ENCODE data around the gene SVOPL. TPM values are rescaled to one million over a fixed set of nuclear protein-coding genes. Genes with fewer than 3 reads are reported as not detected.
A peak's percentile ranks its signal among the peaks of the same experiment; 100 is the strongest.
"Not testable (repeated sequence)": the region's sequence is repeated elsewhere in the genome, so short reads cannot be mapped to it uniquely, and the experiment has no call there.

SVOPL gene
- polyA plus RNA-seq, 4 donors = 0.31 to 3.8 (median 2.6) TPM

DNA sequence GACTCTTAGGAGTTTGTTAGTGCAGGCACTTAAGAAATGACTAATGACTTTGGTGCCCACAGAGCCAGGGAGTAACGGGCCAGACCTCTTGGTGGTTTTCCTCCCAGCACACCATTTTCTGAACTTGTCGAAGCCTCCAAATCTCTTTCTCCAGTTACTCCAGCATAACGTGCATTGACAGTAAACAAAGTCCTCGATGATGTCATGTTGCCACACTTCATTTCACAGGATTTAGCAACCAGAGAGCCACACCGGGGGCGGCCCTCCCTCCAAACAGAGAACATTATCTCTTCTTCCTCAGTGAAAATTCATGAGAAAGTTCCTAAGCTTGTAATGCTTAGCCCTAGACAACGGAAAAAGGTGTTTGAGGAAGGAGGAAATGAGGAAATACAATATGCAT is 4.0 kb upstream of the SVOPL start:
- no peak for DNase-seq (ENCODE audit: low read depth in 4 of 4, low spot score in 3 of 4)

GRCh38 chr7:138701537-138701923 is 368 bp upstream of the SVOPL start:
- DNase-seq (ENCODE audit: low read depth in 4 of 4, low spot score in 3 of 4) = no peak

DNA sequence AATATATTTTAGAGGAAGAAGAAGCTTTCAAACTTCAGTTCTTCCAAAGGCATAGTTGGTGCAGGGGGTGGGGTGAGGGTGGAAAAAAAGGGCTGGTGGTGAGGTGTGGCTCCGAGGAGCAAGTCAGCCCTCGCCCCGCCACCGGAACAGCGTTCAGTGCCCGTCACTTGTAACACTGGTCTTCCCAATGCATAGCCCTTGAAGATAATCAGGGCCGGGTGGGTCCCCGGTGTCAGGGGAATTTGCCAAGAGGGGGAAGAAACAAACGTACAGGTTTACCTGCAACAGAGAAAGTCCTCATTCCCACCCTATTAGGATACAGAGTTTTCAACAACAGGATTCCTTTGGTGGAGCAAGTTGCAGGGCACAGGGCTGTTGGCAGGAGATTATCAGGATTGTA is 1.5 kb downstream of the SVOPL start:
- no peak for DNase-seq (ENCODE audit: low read depth in 4 of 4, low spot score in 3 of 4)

GRCh38 chr7:138698281-138698680 is 2.9 kb downstream of the SVOPL start:
- no peak for DNase-seq (ENCODE audit: low read depth in 4 of 4, low spot score in 3 of 4)

DNA sequence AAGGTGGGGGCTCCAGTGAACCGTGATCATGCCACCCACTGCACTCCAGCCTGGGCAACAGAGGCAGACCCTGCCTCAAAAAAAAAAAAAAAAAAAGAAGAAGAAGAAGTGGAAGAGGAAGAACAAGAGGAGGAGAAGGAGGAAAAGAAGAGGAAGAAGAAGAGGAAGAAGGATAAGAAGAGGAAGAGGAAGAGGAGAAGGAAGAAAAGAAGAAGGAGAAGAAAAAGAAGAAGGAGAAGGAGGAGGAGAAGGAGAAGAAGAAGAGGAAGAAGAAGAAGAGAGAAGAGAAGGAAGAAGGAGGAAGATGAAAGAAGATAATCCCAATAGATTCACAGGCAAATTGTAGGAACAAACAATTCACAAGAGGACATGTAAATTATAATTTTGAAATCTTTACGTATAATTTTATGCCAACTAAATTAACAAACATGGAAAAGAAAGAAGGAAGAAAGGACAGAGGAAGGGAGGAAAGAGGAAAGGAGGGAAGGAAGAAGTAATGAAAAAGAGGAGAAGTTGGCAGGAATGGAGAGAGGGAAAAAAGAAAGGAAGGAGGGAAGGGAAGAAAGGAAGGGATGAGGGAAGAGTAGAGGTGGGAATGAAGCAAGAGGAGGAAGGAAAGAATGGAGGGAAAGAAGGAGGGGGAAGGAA is 3.5 kb downstream of the SVOPL start:
- no peak for DNase-seq (ENCODE audit: low read depth in 4 of 4, low spot score in 3 of 4)

GRCh38 chr7:138695776-138696175 is 5.4 kb downstream of the SVOPL start:
- not testable (repeated sequence) for DNase-seq (ENCODE audit: low read depth in 4 of 4, low spot score in 3 of 4)

GRCh38 chr7:138695106-138695505 is 6.1 kb downstream of the SVOPL start:
- DNase-seq (ENCODE audit: low read depth in 4 of 4, low spot score in 3 of 4) = no peak

DNA sequence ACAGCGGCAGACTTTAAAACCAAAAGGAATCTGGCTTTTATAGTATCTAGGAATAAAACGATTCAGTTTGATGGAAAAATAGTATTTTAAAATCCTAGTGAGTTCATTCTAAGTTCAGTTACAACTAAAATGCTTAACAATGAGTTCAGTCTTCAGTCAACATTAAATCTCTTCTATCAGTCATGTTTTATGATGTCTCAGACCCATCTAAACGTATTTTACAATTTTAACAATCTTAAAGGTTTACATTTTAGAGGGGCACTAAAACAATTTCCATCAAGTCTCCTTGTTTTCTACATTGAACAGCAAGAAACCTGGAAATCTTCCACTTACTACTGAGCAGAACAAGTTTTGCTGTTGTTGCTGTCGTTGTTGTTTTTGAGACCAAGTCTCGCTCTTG is 10.0 kb downstream of the SVOPL start:
- DNase-seq (ENCODE audit: low read depth in 4 of 4, low spot score in 3 of 4) = peak in 2 of 4 donors; percentile 25 to 31

DNA sequence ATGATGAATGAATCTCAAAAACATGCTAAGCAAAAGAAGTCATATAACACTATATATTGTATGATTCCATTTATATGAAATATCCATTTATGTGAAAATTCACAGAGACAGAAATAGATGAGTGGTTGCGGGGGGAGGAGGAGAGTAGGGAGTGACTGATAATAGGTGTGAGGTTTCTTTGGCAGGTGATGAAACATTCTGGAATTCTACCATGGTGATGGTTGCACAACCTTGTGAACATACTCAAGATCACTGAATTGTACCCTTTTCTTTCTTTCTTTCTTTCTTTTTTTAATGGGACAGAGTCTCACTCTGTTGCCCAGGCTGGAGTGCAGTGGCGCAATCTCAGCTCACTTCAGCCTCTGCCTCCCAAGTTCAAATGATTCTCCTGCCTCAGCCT is 10.7 kb downstream of the SVOPL start:
- no peak for DNase-seq (ENCODE audit: low read depth in 4 of 4, low spot score in 3 of 4)

DNA sequence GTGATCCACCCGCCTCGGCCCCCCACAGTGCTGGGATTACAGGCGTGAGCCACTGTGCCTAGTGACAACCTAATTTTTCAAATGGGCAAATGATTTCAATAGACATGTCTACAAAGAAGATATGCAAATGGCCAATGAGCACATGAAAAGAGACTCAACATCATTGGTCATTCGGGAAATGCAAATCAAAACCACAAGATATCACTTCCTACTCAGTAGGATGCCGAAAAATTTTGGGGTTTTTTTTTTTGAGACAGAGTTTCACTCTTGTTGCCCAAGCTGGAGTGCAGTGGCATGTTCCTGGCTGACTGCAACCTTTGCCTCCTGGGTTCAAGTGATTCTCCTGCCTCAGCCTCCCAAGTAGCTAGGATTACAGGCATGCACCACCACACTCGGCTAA is 13.1 kb downstream of the SVOPL start:
- DNase-seq (ENCODE audit: low read depth in 4 of 4, low spot score in 3 of 4) = not testable (repeated sequence)

GRCh38 chr7:138684340-138684739 is 16.8 kb downstream of the SVOPL start:
- no peak for DNase-seq (ENCODE audit: low read depth in 4 of 4, low spot score in 3 of 4)

GRCh38 chr7:138679793-138680192 is 21.4 kb downstream of the SVOPL start:
- DNase-seq (ENCODE audit: low read depth in 4 of 4, low spot score in 3 of 4) = no peak

DNA sequence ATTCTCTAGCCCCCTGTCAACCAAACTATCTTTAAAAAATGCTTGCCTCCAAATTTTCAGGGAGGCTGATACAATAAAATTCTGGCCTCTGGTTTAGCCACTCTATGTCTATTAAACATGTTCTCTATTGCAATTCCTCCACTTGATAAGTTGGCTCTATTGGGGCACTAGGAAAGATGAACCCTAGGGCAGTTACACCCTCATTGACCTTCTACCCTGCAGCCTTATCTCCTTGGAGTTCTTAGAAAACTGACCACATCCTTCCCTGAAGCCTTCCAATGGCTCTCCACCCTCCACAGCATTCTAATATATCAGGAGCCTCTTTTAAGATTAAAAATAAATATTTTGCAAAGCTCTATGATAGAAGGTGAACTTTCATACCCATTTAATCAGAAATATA is 30.6 kb downstream of the SVOPL start:
- DNase-seq (ENCODE audit: low read depth in 4 of 4, low spot score in 3 of 4) = no peak

DNA sequence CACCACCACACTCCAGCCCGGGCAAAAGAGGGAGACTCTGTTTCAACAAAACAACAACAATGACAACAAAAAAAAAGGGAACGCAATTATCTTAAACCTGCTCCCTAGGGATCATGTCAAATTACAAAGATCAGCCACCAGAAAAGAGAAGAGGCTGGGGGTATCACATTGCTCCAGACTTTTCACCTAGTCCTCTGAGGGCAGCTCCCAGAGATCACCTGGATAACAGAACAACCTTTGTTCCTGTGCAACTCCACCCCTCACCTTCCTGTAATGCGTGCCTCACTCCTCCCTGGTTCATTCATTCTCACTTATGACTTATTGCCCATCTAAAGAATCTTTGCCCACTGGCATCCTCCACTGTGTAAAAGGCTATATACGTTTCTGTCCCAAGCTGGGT is 31.8 kb downstream of the SVOPL start:
- DNase-seq (ENCODE audit: low read depth in 4 of 4, low spot score in 3 of 4) = no peak

DNA sequence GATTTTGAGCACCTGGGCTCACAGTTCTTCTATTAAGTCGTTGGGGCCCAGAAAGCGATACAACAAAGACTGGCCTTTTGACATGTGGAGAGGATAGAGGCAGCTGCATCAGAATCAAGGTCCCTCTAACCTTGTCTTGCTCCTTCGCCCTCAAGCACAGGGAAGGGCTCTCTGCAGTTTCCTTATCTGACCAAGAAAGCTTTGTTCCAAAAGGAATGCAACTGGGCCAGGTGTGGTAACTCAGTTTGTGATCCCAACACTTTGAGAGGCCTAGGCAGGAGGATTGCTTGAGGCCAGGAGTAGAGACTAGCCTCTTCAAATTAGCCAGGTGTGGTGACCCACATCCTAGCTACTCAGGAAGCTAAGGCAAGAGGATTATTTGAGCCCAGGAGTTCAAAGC is 32.2 kb downstream of the SVOPL start:
- no peak for DNase-seq (ENCODE audit: low read depth in 4 of 4, low spot score in 3 of 4)

DNA sequence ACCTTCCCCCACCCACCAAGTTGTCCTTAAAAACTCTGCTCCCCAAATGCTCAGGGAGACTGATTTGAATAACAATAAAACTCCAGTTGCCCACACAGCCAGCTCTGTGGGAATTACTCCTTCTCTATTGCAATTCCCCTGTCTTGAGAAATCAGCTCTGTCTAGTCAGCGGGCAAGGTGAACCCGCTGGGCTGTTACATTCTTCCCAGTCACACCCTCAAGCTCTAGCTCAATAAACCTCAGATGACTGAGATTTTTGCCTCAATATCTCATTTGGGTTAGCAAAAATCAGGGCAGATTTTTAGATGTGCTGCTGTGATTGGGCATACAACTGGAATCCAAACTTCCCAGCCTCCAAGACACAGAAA is 32.9 kb downstream of the SVOPL start:
- no peak for DNase-seq (ENCODE audit: low read depth in 4 of 4, low spot score in 3 of 4)

DNA sequence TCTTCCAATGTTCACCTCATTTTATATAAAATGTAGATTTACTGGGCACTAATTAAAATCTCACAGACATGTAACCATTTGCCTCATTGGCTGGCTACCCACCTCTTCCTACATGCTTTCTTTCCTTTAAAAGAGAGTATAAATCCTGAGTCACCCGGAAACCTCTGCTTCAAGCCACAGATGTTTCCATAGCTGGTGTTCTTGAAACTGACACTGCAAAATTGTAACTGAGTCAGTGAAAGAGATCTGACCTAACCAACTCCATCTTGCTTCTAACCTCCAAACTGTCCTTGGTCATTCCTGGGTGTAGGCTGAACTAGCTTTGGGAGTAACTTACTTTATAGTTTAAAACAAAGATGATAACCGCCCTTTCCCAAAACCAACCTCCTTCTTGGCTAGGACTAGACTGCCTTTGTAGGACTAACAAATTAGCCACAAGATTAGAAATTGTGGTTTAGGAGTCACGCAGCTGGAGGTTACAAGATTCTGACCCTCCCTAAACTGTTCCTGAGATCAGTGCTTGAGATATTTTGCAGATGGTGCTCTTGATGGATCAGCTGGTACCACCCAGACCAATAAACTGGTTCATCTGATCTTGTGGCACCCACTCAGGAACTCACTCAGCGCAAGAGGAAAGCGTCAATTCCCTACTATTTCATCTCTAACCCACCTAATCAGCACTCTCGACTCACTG is 33.5 kb downstream of the SVOPL start:
- no peak for DNase-seq (ENCODE audit: low read depth in 4 of 4, low spot score in 3 of 4)

- DNase-seq (ENCODE audit: low read depth in 4 of 4, low spot score in 3 of 4) = no peak
Observed at GRCh38 chr7:138666385-138666784, 34.8 kb downstream of the SVOPL start.

DNA sequence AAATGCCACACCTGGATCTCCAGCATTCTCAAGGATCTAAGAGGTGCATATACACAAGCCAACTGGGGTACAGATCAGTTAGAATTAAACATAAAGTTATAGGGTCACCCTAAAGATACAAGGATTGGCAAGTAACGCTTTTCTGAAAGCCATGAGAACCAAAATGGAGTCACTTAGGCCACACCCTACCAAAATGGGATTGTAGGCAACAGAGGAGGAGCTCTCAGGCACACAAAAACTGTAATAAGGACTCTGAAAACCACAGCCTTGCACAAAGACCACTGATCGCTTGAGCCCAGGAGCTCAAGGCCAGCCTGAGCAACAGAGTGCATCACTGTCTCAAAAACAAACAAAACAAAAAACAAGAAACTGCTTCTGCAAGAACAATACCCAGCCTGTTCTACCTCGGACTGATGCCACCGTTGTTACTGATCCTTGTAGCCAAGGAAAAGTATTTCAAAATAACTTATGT is 35.5 kb downstream of the SVOPL start:
- no peak for DNase-seq (ENCODE audit: low read depth in 4 of 4, low spot score in 3 of 4)

GRCh38 chr7:138665249-138665648 is 35.9 kb downstream of the SVOPL start:
- DNase-seq (ENCODE audit: low read depth in 4 of 4, low spot score in 3 of 4) = no peak

GRCh38 chr7:138663725-138664710 is 37.1 kb downstream of the SVOPL start:
- peak in 2 of 4 donors; percentile 39 to 62 for DNase-seq (ENCODE audit: low read depth in 4 of 4, low spot score in 3 of 4)
